Measurements from ENCODE around the gene AXL.

- TF ChIP-seq CTCF (IDR thresholded peaks at IDR 0.05; ENCODE audit: borderline replicate concordance, extremely low read depth, low read length, poor library complexity, severe bottlenecking) (no peak), EZH2 (IDR thresholded peaks at IDR 0.05; ENCODE audit: borderline replicate concordance, low read depth, low read length, severe bottlenecking) (no peak)
Measured at GRCh38 chr19:41297628-41298347, 78.8 kb downstream of the AXL start.
